Keratinocyte (primary cell): ENCODE results near the gene PDCD1LG2.

Experiments
- EZH2 ChIP-seq: IDR thresholded peaks from one replicate; pipeline ENCODE4 v1.6.1; 2012; ENCODE audit warnings: inconsistent platforms, mild to moderate bottlenecking, low read length, moderate library complexity
- TF ChIP-seq, protein P1 (sequence below), 3 experiments: IDR thresholded peaks in 1 of 3; conservative IDR thresholded peaks in 1 of 3; optimal IDR thresholded peaks in 1 of 3; 2 replicates in 2 of 3; 3 replicates in 1 of 3; pipeline versions ENCODE3 to v1.5.1; 2011; ENCODE audit warnings: low read length in 3 of 3, mild to moderate bottlenecking in 3 of 3, moderate library complexity in 2 of 3, control low read depth in 1 of 3, inconsistent platforms in 1 of 3; ENCODE audit not compliant: insufficient read depth in 2 of 3; ENCODE audit errors: extremely low read depth in 1 of 3

DNA sequence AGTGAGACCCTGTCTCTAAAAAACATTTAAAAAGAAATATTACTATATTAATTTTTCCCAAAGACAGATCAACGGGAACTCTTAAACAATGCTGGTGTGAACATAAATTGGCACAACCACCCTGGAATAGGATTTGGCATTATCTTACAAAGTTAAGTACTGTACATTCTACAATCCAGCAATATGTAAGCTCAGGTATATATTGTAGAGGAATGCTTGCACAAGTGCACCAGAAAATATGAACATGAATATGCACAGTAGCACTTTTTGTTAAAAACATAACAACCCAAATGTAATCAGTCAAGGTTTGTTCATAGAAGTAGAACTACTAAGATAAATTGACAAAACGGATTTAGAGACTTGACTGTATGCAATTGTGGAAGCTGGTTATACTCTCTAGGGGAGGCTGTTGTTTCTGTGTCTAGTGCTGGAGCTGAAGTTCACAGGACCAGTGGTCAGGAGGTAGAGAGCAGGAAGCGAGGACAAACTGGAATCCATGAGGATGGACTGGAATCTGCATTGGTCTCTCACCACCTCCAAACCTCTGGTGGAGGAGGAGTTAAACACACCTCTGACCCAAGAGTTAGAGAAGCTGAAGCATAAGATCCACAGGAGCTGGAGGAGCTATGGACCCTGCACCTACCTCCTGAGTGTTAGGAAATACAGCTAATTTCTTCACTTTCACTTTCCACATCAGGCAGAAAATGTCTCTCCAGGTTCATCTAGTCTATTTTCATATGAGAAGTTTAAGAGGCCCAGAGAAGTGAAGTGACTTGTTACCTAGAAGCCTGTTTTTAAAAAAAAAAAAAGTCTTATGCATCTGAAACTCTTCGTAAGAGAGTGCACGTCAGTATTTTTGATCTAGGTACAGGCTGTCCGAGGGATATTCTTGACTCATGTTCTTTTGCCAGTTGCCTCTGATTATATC, 98.2 kb downstream of the PDCD1LG2 start:
- TF ChIP-seq EZH2 = no peak
- TF ChIP-seq, protein P1, sequence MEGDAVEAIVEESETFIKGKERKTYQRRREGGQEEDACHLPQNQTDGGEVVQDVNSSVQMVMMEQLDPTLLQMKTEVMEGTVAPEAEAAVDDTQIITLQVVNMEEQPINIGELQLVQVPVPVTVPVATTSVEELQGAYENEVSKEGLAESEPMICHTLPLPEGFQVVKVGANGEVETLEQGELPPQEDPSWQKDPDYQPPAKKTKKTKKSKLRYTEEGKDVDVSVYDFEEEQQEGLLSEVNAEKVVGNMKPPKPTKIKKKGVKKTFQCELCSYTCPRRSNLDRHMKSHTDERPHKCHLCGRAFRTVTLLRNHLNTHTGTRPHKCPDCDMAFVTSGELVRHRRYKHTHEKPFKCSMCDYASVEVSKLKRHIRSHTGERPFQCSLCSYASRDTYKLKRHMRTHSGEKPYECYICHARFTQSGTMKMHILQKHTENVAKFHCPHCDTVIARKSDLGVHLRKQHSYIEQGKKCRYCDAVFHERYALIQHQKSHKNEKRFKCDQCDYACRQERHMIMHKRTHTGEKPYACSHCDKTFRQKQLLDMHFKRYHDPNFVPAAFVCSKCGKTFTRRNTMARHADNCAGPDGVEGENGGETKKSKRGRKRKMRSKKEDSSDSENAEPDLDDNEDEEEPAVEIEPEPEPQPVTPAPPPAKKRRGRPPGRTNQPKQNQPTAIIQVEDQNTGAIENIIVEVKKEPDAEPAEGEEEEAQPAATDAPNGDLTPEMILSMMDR (optimal IDR thresholded peaks at IDR 0.05 in 1 of 3, IDR thresholded peaks at IDR 0.05 in 1 of 3, conservative IDR thresholded peaks at IDR 0.05 in 1 of 3; ENCODE audit: extremely low read depth in 1 of 3, insufficient read depth in 2 of 3, low read length in 3 of 3) = no peak
